Erythroblast (primary cell): ENCODE data around the gene TRABD2B.

Experiments used
- GATA1 ChIP-seq: IDR thresholded peaks from 2 replicates; pipeline ENCODE4 v1.6.1; 2011; ENCODE audit warnings: low read depth, mild to moderate bottlenecking, control low read depth, low read length, moderate library complexity
- POLR2A ChIP-seq: IDR thresholded peaks from 2 replicates; pipeline ENCODE4 v1.6.1; 2011; ENCODE audit warnings: mild to moderate bottlenecking, low read length

DNA sequence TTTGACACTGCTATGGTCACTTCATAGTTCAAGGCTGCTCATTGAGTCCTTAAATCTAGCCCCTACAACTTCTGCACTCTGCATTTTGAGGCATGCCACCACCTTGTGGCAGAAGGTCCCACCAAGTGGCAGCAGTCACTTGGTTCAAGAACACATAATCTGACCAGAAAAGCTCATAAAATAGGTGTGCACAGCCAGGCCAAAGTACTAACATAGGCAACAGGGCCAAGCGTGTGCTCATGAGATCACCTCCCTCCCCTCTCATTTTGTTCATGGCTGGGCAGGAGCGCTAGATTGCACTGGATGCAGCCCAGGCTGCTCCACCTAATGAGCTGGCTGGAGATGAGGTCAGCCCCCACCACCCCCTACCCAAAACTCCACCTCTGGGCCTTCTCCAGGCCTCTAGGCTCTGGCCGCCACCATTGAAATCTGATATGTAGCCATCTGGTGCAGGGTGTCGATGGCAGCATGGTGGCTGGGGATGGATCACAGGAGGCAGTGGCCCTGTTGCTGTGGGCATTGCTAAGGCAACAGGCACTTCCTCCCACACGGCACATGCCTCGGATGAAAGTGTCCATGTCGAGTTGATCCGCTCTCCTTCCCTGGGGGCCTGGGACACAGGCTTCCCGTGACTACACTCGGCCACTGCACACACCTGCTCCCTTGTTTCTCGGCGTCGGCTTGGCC, 193.2 kb downstream of the TRABD2B start:
- TF ChIP-seq POLR2A, result no peak
- TF ChIP-seq GATA1, result no peak
